HEK293 (cell line): ENCODE data around the gene SYT13.

Experiments used
- CTCF ChIA-PET: fragments of 350-600 bp; formaldehyde crosslinking; extraction: SDS; loops from one replicate; lab custom pipeline; 2021; ENCODE audit warnings: antibody characterized with exemption; lab: Yijun Ruan, JAX
- POLR2A ChIA-PET: fragments of 300-600 bp; formaldehyde crosslinking; extraction: SDS; loops from one replicate; lab custom pipeline; 2020; ENCODE audit warnings: antibody characterized with exemption, inconsistent platforms; lab: Yijun Ruan, JAX
- H3K27ac ChIP-seq: fragments of 200-500 bp; sonication (Bioruptor generic); 2 replicates; pipeline ENCODE4 v1.5.1; 2014; ENCODE audit warnings: low read depth, low read length, control low read depth, inconsistent platforms; ENCODE audit errors: extremely low read depth
- H3K36me3 ChIP-seq, 2 experiments: fragments of 200-500 bp in 1 of 2; sonication (Bioruptor generic) in 1 of 2; 1 replicate in 1 of 2; 2 replicates in 1 of 2; pipeline ENCODE4 v1.5.1; 2014 to 2017; ENCODE audit warnings: inconsistent platforms in 2 of 2, low read length in 2 of 2; ENCODE audit not compliant: control insufficient read depth in 2 of 2, insufficient read depth in 1 of 2
- H3K4me1 ChIP-seq: fragments of 200-500 bp; sonication (Bioruptor generic); 2 replicates; pipeline ENCODE4 v1.5.1; 2014; ENCODE audit warnings: mild to moderate bottlenecking, low read length, inconsistent platforms; ENCODE audit not compliant: control insufficient read depth, insufficient read depth
- H3K4me3 ChIP-seq: 2 replicates; pipeline ENCODE4 v1.5.1; 2011; ENCODE audit warnings: low read depth, mild to moderate bottlenecking, control low read depth, low read length, moderate library complexity
- H3K9me3 ChIP-seq: fragments of 200-500 bp; sonication (Bioruptor generic); 2 replicates; pipeline ENCODE4 v1.5.1; 2014; ENCODE audit warnings: low read depth, low read length, inconsistent platforms; ENCODE audit not compliant: control insufficient read depth, insufficient read depth
- HOXA7 ChIP-seq: sonication (generic); formaldehyde crosslinking; IDR thresholded peaks from 2 replicates; pipeline ENCODE4 v1.8.1; 2022; ENCODE audit warnings: missing genetic modification reagents, borderline replicate concordance
- TCF7L2 ChIP-seq: IDR thresholded peaks from 2 replicates; pipeline ENCODE4 v1.6.1; 2011; ENCODE audit warnings: low read depth, mild to moderate bottlenecking, inconsistent platforms, low read length, moderate library complexity, borderline replicate concordance
- ZBTB17 ChIP-seq: fragments of 450-650 bp; formaldehyde crosslinking; IDR thresholded peaks from 2 replicates; pipeline ENCODE4 v1.5.1; 2016; ENCODE audit warnings: missing biosample characterization, missing genetic modification characterization
- ZBTB20 ChIP-seq: fragments of 450-650 bp; formaldehyde crosslinking; IDR thresholded peaks from 2 replicates; pipeline ENCODE4 v1.5.1; 2016; ENCODE audit warnings: missing biosample characterization, missing genetic modification characterization
- ZBTB7A ChIP-seq: fragments of 450-650 bp; formaldehyde crosslinking; IDR thresholded peaks from 2 replicates; pipeline ENCODE4 v1.5.1; 2016; ENCODE audit warnings: low read depth, missing biosample characterization, missing genetic modification characterization
- ZEB2 ChIP-seq: fragments of 450-650 bp; formaldehyde crosslinking; IDR thresholded peaks from 2 replicates; pipeline ENCODE4 v1.5.1; 2016; ENCODE audit warnings: missing biosample characterization, missing genetic modification characterization
- ZFP69B ChIP-seq: fragments of 450-650 bp; formaldehyde crosslinking; IDR thresholded peaks from 2 replicates; pipeline ENCODE4 v1.5.1; 2016; ENCODE audit warnings: missing biosample characterization, missing genetic modification characterization
- ZNF112 ChIP-seq: fragments of 450-650 bp; formaldehyde crosslinking; IDR thresholded peaks from 2 replicates; pipeline ENCODE4 v1.5.0; 2017; ENCODE audit warnings: missing biosample characterization, missing genetic modification characterization
- ZNF114 ChIP-seq: fragments of 450-650 bp; formaldehyde crosslinking; IDR thresholded peaks from 2 replicates; pipeline ENCODE4 v1.5.0; 2017; ENCODE audit warnings: missing biosample characterization, missing genetic modification characterization
- ZNF202 ChIP-seq: fragments of 450-650 bp; formaldehyde crosslinking; IDR thresholded peaks from 2 replicates; pipeline ENCODE4 v1.5.1; 2016; ENCODE audit warnings: missing biosample characterization, missing genetic modification characterization, borderline replicate concordance
- ZNF354C ChIP-seq: fragments of 450-650 bp; formaldehyde crosslinking; IDR thresholded peaks from 2 replicates; pipeline ENCODE4 v1.5.1; 2016; ENCODE audit warnings: missing biosample characterization, missing genetic modification characterization, low read depth, borderline replicate concordance
- ZNF362 ChIP-seq: fragments of 450-650 bp; formaldehyde crosslinking; IDR thresholded peaks from 2 replicates; pipeline ENCODE4 v1.5.1; 2016; ENCODE audit warnings: missing biosample characterization, missing genetic modification characterization
- ZNF423 ChIP-seq: fragments of 450-650 bp; formaldehyde crosslinking; IDR thresholded peaks from 2 replicates; pipeline ENCODE4 v1.5.1; 2016; ENCODE audit warnings: missing biosample characterization, missing genetic modification characterization
- ZNF514 ChIP-seq: fragments of 450-650 bp; formaldehyde crosslinking; IDR thresholded peaks from 2 replicates; pipeline ENCODE4 v1.5.1; 2016; ENCODE audit warnings: missing biosample characterization, missing genetic modification characterization
- ZNF596 ChIP-seq: fragments of 450-650 bp; IDR thresholded peaks from 2 replicates; pipeline ENCODE4 v1.5.0; 2018; ENCODE audit warnings: missing biosample characterization, mild to moderate bottlenecking, missing genetic modification characterization, moderate library complexity
- ZNF776 ChIP-seq: fragments of 450-650 bp; formaldehyde crosslinking; IDR thresholded peaks from 2 replicates; pipeline ENCODE4 v1.5.0; 2017; ENCODE audit warnings: missing biosample characterization, missing genetic modification characterization, borderline replicate concordance
- ZSCAN5A ChIP-seq: fragments of 450-650 bp; formaldehyde crosslinking; IDR thresholded peaks from 2 replicates; pipeline ENCODE4 v1.5.1; 2016; ENCODE audit warnings: missing biosample characterization, missing genetic modification characterization
- TF ChIP-seq, protein P1 (sequence below): fragments of 450-650 bp; formaldehyde crosslinking; IDR thresholded peaks from 2 replicates; pipeline ENCODE4 v1.5.1; 2016; ENCODE audit warnings: missing biosample characterization, missing genetic modification characterization
- TF ChIP-seq, protein P2 (sequence below): fragments of 450-650 bp; formaldehyde crosslinking; IDR thresholded peaks from 2 replicates; pipeline ENCODE4 v1.5.1; 2017; ENCODE audit warnings: missing biosample characterization, missing genetic modification characterization

Gene SYT13

GRCh38 chr11:45211732-45212131 lies 74.4 kb downstream of the SYT13 start:
- Histone ChIP-seq H3K36me3 (peaks cover 0 to 4% of the 10 kb centered on the region in 2 experiments; a peak in 1 of 3 replicates), H3K4me1 (no peaks in the 10 kb centered on the region), H3K4me3 (no peak overlapping the region), H3K27ac (no peak overlapping the region), H3K9me3 (no peaks in the 10 kb centered on the region)
- no peak for TF ChIP-seq ZNF112 (tag by site-specific recombination)
- no peak for TF ChIP-seq ZSCAN5A (tag by site-specific recombination)
- no peak for TF ChIP-seq ZBTB17 (tag by site-specific recombination)
- TF ChIP-seq HOXA7 (CRISPR knock-in tag), result no peak
- no peak for TF ChIP-seq ZEB2 (tag by site-specific recombination)
- no peak for TF ChIP-seq ZNF514 (tag by site-specific recombination)
- TF ChIP-seq ZFP69B (tag by site-specific recombination), result no peak
- TF ChIP-seq ZBTB7A (tag by site-specific recombination), result no peak
- no peak for TF ChIP-seq ZNF354C
- TF ChIP-seq, protein P1, sequence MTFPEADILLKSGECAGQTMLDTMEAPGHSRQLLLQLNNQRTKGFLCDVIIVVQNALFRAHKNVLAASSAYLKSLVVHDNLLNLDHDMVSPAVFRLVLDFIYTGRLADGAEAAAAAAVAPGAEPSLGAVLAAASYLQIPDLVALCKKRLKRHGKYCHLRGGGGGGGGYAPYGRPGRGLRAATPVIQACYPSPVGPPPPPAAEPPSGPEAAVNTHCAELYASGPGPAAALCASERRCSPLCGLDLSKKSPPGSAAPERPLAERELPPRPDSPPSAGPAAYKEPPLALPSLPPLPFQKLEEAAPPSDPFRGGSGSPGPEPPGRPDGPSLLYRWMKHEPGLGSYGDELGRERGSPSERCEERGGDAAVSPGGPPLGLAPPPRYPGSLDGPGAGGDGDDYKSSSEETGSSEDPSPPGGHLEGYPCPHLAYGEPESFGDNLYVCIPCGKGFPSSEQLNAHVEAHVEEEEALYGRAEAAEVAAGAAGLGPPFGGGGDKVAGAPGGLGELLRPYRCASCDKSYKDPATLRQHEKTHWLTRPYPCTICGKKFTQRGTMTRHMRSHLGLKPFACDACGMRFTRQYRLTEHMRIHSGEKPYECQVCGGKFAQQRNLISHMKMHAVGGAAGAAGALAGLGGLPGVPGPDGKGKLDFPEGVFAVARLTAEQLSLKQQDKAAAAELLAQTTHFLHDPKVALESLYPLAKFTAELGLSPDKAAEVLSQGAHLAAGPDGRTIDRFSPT, result no peak
- TF ChIP-seq ZNF423 (tag by site-specific recombination), result no peak
- POLR2A ChIA-PET, result no interaction called here
- CTCF ChIA-PET, result interaction anchor here (1.5 kb wide), 1 partner anchor 101 kb away, joined by 3 read pairs; no protein-coding TSS in a partner anchor

DNA sequence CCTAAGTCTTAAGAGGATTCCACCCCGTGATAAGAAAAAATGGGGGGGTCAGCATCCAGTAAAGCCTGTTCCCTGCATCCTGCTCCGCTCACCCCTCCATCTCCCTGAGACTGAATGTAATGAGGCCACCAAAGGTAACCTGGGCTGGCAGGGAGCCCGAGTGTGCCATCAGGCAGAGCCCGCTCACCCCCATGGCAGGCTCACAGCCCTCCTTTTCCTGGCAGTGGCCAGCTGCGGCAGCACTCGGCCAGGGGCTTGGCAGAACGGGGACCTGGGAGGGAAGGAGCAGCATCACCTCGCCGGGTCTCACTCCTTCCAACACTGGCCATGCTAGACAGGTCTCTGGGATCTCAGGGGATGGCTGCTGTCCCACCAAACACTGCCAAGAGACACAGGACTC lies 75.3 kb downstream of the SYT13 start:
- no peak overlapping the region for H3K27ac ChIP-seq
- ChIA-PET POLR2A (no interaction called here), CTCF (interaction anchor here (0.6 kb wide), 1 partner anchor 249 kb away, joined by 4 read pairs; no protein-coding TSS in a partner anchor)
- H3K4me1 ChIP-seq, result no peaks in the 10 kb centered on the region
- peaks cover 0 to 4% of the 10 kb centered on the region in 2 experiments; a peak in 1 of 3 replicates for H3K36me3 ChIP-seq
- no peaks in the 10 kb centered on the region for H3K9me3 ChIP-seq
- TF ChIP-seq HOXA7 (CRISPR knock-in tag), result no peak
- no peak for TF ChIP-seq ZNF362
- TF ChIP-seq, protein P2, sequence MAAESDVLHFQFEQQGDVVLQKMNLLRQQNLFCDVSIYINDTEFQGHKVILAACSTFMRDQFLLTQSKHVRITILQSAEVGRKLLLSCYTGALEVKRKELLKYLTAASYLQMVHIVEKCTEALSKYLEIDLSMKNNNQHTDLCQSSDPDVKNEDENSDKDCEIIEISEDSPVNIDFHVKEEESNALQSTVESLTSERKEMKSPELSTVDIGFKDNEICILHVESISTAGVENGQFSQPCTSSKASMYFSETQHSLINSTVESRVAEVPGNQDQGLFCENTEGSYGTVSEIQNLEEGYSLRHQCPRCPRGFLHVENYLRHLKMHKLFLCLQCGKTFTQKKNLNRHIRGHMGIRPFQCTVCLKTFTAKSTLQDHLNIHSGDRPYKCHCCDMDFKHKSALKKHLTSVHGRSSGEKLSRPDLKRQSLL (tag by site-specific recombination), result no peak
- no peak for TF ChIP-seq ZNF114 (tag by site-specific recombination)
- no peak for TF ChIP-seq ZNF202 (tag by site-specific recombination)
- TF ChIP-seq ZNF776 (tag by site-specific recombination), result no peak
- TF ChIP-seq TCF7L2, result no peak
- no peak for TF ChIP-seq ZNF596 (tag by site-specific recombination)
- TF ChIP-seq ZBTB20 (tag by site-specific recombination), result no peak
- no peak overlapping the region for H3K4me3 ChIP-seq
